ENCODE measurements around the gene AKR1C8.

- TF ChIP-seq POLR2A (IDR thresholded peaks at IDR 0.05; ENCODE audit: low read depth, low read length) (no peak), POLR2AphosphoS5 (IDR thresholded peaks at IDR 0.05; ENCODE audit: low read depth, low read length) (no peak), SPI1 (IDR thresholded peaks at IDR 0.05; ENCODE audit: low read depth, low read length) (no peak), TAF1 (IDR thresholded peaks at IDR 0.05; ENCODE audit: low read depth, low read length) (no peak)
These were observed 27.0 kb upstream of the AKR1C8 start for GRCh38 chr10:5211696-5212536.

Data from GM12891 (cell line).